Fibroblast of lung (primary cell): ENCODE data around the gene MED31. TPM values are rescaled to one million over a fixed set of nuclear protein-coding genes. Genes with fewer than 3 reads are reported as not detected.
"Not testable (repeated sequence)": the region's sequence is repeated elsewhere in the genome, so short reads cannot be mapped to it uniquely, and the experiment has no call there.

Experiments
- DNase-seq, 2 donors: peaks; one replicate each; pipeline versions ENCODE4 v3.0.0 to v3.0.0-alpha.2; 2010; ENCODE audit warnings: low read depth in 2 of 2
- H2AFZ ChIP-seq: 2 replicates; pipeline ENCODE4 v1.5.1; 2012; ENCODE audit warnings: low read length, control low read depth, inconsistent platforms
- H3K27ac ChIP-seq: 2 replicates; pipeline ENCODE4 v1.5.1; 2011; ENCODE audit warnings: low read length, control low read depth; ENCODE audit not compliant: insufficient read depth
- H3K27me3 ChIP-seq: 2 replicates; pipeline ENCODE4 v1.5.1; 2011; ENCODE audit warnings: mild to moderate bottlenecking, low read length; ENCODE audit not compliant: control insufficient read depth, insufficient read depth
- H3K36me3 ChIP-seq: 2 replicates; pipeline ENCODE4 v1.5.1; 2011; ENCODE audit warnings: low read length; ENCODE audit not compliant: control insufficient read depth, insufficient read depth
- H3K4me1 ChIP-seq: 2 replicates; pipeline ENCODE4 v1.5.1; 2011; ENCODE audit warnings: low read length; ENCODE audit not compliant: control insufficient read depth, insufficient read depth; ENCODE audit errors: extremely low read depth
- H3K4me2 ChIP-seq: 2 replicates; pipeline ENCODE4 v1.5.1; 2011; ENCODE audit warnings: low read length, control low read depth; ENCODE audit not compliant: insufficient read depth; ENCODE audit errors: extremely low read depth
- H3K4me3 ChIP-seq, 4 experiments: fragments of 200-600 bp in 1 of 4; sonication (generic) in 1 of 4; replicated peaks in 1 of 4; 2 replicates each; pipeline ENCODE4 v1.5.1; 2011 to 2016; ENCODE audit warnings: low read length in 4 of 4, low read depth in 3 of 4, mild to moderate bottlenecking in 3 of 4, control low read depth in 2 of 4, inconsistent platforms in 1 of 4, mixed read lengths in 1 of 4; ENCODE audit not compliant: insufficient read depth in 1 of 4; ENCODE audit errors: control extremely low read depth in 1 of 4
- H3K79me2 ChIP-seq: 2 replicates; pipeline ENCODE4 v1.5.1; 2012; ENCODE audit warnings: mild to moderate bottlenecking, low read length, inconsistent platforms; ENCODE audit not compliant: control insufficient read depth, insufficient read depth
- H3K9ac ChIP-seq: 2 replicates; pipeline ENCODE4 v1.5.1; 2011; ENCODE audit warnings: mild to moderate bottlenecking, low read length, control low read depth; ENCODE audit not compliant: insufficient read depth
- H3K9me3 ChIP-seq: 2 replicates; pipeline ENCODE4 v1.5.1; 2012; ENCODE audit warnings: low read depth, low read length; ENCODE audit not compliant: control insufficient read depth, insufficient read depth
- H4K20me1 ChIP-seq: 2 replicates; pipeline ENCODE4 v1.5.1; 2011; ENCODE audit warnings: low read length; ENCODE audit not compliant: control insufficient read depth, insufficient read depth; ENCODE audit errors: extremely low read depth
- EZH2 ChIP-seq: IDR thresholded peaks from 2 replicates; pipeline ENCODE4 v1.5.1; 2012; ENCODE audit warnings: low read length, control low read depth, mild to moderate bottlenecking; ENCODE audit errors: missing control alignments
- polyA plus RNA-seq, 2 donors: library from polyadenylated mRNA; depleted of rRNA in 1 of 2; stranded (reverse) in 1 of 2; unstranded in 1 of 2; fragments of >200 nt; gene quantifications; 2 replicates each; pipeline ENCODE4 v1.2.1, GENCODE V29; 2011 to 2012; ENCODE audit warnings: missing spikeins in 1 of 2
- total RNA-seq: library from RNA; depleted of rRNA; stranded (reverse); fragments of >200 nt; gene quantifications from 2 replicates; pipeline ENCODE4 v1.2.1, GENCODE V29; 2014
- TF ChIP-seq, protein P1 (sequence below), 2 donors: IDR thresholded peaks in 1 of 2; conservative IDR thresholded peaks in 1 of 2; 1 replicate in 1 of 2; 2 replicates in 1 of 2; pipeline ENCODE4 v1.5.1; 2011 to 2012; ENCODE audit warnings: low read length in 2 of 2, control low read depth in 1 of 2, inconsistent platforms in 1 of 2, low read depth in 1 of 2, mild to moderate bottlenecking in 1 of 2

Gene MED31
- total and polyA plus RNA-seq, 2 donors (not counting 1 experiment from before 2014, with no cell fraction given): 10.6 to 17.0 TPM

GRCh38 chr17:6660805-6661463, 9.5 kb upstream of the MED31 start:
- H3K9me3 ChIP-seq: no peaks in the 10 kb centered on the region
- no peak overlapping the region for H3K4me3 ChIP-seq
- no peak overlapping the region for H2AFZ ChIP-seq
- no peak for DNase-seq
- no peak overlapping the region for H3K9ac ChIP-seq
- TF ChIP-seq EZH2: no peak
- TF ChIP-seq, protein P1, sequence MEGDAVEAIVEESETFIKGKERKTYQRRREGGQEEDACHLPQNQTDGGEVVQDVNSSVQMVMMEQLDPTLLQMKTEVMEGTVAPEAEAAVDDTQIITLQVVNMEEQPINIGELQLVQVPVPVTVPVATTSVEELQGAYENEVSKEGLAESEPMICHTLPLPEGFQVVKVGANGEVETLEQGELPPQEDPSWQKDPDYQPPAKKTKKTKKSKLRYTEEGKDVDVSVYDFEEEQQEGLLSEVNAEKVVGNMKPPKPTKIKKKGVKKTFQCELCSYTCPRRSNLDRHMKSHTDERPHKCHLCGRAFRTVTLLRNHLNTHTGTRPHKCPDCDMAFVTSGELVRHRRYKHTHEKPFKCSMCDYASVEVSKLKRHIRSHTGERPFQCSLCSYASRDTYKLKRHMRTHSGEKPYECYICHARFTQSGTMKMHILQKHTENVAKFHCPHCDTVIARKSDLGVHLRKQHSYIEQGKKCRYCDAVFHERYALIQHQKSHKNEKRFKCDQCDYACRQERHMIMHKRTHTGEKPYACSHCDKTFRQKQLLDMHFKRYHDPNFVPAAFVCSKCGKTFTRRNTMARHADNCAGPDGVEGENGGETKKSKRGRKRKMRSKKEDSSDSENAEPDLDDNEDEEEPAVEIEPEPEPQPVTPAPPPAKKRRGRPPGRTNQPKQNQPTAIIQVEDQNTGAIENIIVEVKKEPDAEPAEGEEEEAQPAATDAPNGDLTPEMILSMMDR (conservative IDR thresholded peaks at IDR 0.05 in 1 of 2, IDR thresholded peaks at IDR 0.05 in 1 of 2; ENCODE audit: low read depth in 1 of 2, low read length in 2 of 2): no peak
- H3K4me1 ChIP-seq: no peaks in the 10 kb centered on the region
- no peak overlapping the region for H3K27ac ChIP-seq
- H3K4me2 ChIP-seq: no peak overlapping the region
- peaks cover 11% of the 10 kb centered on the region for H3K27me3 ChIP-seq
- no peaks in the 10 kb centered on the region for H4K20me1 ChIP-seq
- no peaks in the 10 kb centered on the region for H3K36me3 ChIP-seq
- H3K79me2 ChIP-seq: no peaks in the 10 kb centered on the region

- Histone ChIP-seq H3K27me3 (peaks cover 17% of the 10 kb centered on the region), H3K79me2 (no peaks in the 10 kb centered on the region), H3K9me3 (no peaks in the 10 kb centered on the region), H3K9ac (no peak overlapping the region), H3K36me3 (no peaks in the 10 kb centered on the region), H3K27ac (no peak overlapping the region), H4K20me1 (no peaks in the 10 kb centered on the region), H2AFZ (no peak overlapping the region), H3K4me2 (no peak overlapping the region), H3K4me3 (no peak overlapping the region), H3K4me1 (no peaks in the 10 kb centered on the region)
- DNase-seq: no peak
- TF ChIP-seq, protein P1 (conservative IDR thresholded peaks at IDR 0.05 in 1 of 2, IDR thresholded peaks at IDR 0.05 in 1 of 2; ENCODE audit: low read depth in 1 of 2, low read length in 2 of 2): no peak
- no peak for TF ChIP-seq EZH2
These were observed 8.7 kb upstream of the MED31 start for GRCh38 chr17:6660101-6660500.

GRCh38 chr17:6658411-6658810, 7.0 kb upstream of the MED31 start:
- H3K4me3 ChIP-seq, H3K27ac ChIP-seq, DNase-seq, H3K9me3 ChIP-seq, H3K4me1 ChIP-seq, H3K9ac ChIP-seq, H3K79me2 ChIP-seq, H3K36me3 ChIP-seq, H4K20me1 ChIP-seq, H3K4me2 ChIP-seq, H2AFZ ChIP-seq: not testable (repeated sequence)
- peaks cover 22% of the 10 kb centered on the region for H3K27me3 ChIP-seq
